HepG2 (cell line): ENCODE results near the gene CUL4A. TPM values are rescaled to one million over a fixed set of nuclear protein-coding genes. Genes with fewer than 3 reads are reported as not detected.

ENCODE experiments used
- ATAC-seq: fragments of 200-7000 bp; cut with Tn5 transposase; 3 replicates; pipeline ENCODE4 v1.9.1; 2020; ENCODE audit warnings: mild to moderate bottlenecking, moderate library complexity
- BruUV-seq: library from RNA; stranded (reverse); fragments of 400-500 nt; replicated peaks from 2 replicates; lab custom pipeline; 2021; lab: Mats Ljungman, UMichigan
- CTCF ChIA-PET: fragments of 300-600 bp; formaldehyde crosslinking; extraction: SDS; loops from one replicate; lab custom pipeline; 2021; ENCODE audit warnings: low total read pairs, inconsistent platforms, low intra/inter-chr PET ratio; lab: Yijun Ruan, JAX
- POLR2A ChIA-PET: fragments of 350-600 bp; sonication (Branson Sonifier 250); formaldehyde crosslinking; loops from one replicate; lab custom pipeline; 2020; ENCODE audit warnings: antibody characterized with exemption, inconsistent platforms; lab: Yijun Ruan, JAX
- DNase-seq: peaks from one replicate; pipeline ENCODE4 v3.0.0-alpha.2; 2015; ENCODE audit warnings: low spot score
- FAIRE-seq: peaks from 3 replicates; lab custom pipeline; 2011; peaks lifted over from hg19 to GRCh38; lab: Jason Lieb, UNC
- H2AFZ ChIP-seq: one replicate; pipeline ENCODE4 v1.6.1; 2011; ENCODE audit warnings: low read length, inconsistent platforms
- H3K27ac ChIP-seq: fragments of 300-600 bp; 3 replicates; pipeline ENCODE4 v1.8.0; 2011; ENCODE audit warnings: mixed run types, mild to moderate bottlenecking, mixed read lengths, low read length, inconsistent platforms; ENCODE audit not compliant: insufficient read depth; ENCODE audit errors: extremely low read length
- H3K27me3 ChIP-seq, 2 experiments: fragments of 200-600 bp in 1 of 2; 2 replicates in 1 of 2; 3 replicates in 1 of 2; pipeline versions ENCODE4 v1.6.0 to v1.8.0; 2011; ENCODE audit warnings: low read length in 2 of 2, mild to moderate bottlenecking in 2 of 2, moderate library complexity in 2 of 2, inconsistent platforms in 1 of 2; ENCODE audit not compliant: insufficient read depth in 2 of 2, control insufficient read depth in 1 of 2
- H3K36me3 ChIP-seq, 2 experiments: fragments of 200-600 bp in 1 of 2; replicated peaks in 1 of 2; 2 replicates in 1 of 2; 3 replicates in 1 of 2; pipeline versions ENCODE4 v1.5.1 to v1.8.0; 2011; ENCODE audit warnings: low read length in 2 of 2, inconsistent platforms in 1 of 2; ENCODE audit not compliant: insufficient read depth in 2 of 2, control insufficient read depth in 1 of 2
- H3K4me1 ChIP-seq: 2 replicates; pipeline ENCODE4 v1.5.1; 2012; ENCODE audit warnings: low read length, inconsistent platforms; ENCODE audit not compliant: insufficient read depth
- H3K4me2 ChIP-seq: 2 replicates; pipeline ENCODE4 v1.6.0; 2011; ENCODE audit warnings: low read depth, low read length, inconsistent platforms
- H3K4me3 ChIP-seq, 3 experiments: fragments of 200-600 bp in 1 of 3; sonication (generic), shearing (Covaris generic) in 1 of 3; replicated peaks in 1 of 3; 2 replicates each; pipeline ENCODE4 v1.5.1; 2011 to 2016; ENCODE audit warnings: low read length in 3 of 3, inconsistent platforms in 2 of 3, low read depth in 2 of 3, mild to moderate bottlenecking in 2 of 3, control low read depth in 1 of 3, mixed read lengths in 1 of 3; ENCODE audit not compliant: insufficient read depth in 1 of 3
- H3K79me2 ChIP-seq: one replicate; pipeline ENCODE4 v1.6.1; 2011; ENCODE audit warnings: low read length, inconsistent platforms; ENCODE audit not compliant: insufficient read depth
- H3K9ac ChIP-seq: 2 replicates; pipeline ENCODE4 v1.6.0; 2011; ENCODE audit warnings: mild to moderate bottlenecking, low read depth, low read length, inconsistent platforms; ENCODE audit not compliant: insufficient read depth
- H3K9me3 ChIP-seq: 2 replicates; pipeline ENCODE4 v1.5.1; 2012; ENCODE audit warnings: mild to moderate bottlenecking, low read length
- H4K20me1 ChIP-seq: 2 replicates; pipeline ENCODE4 v1.6.0; 2011; ENCODE audit warnings: inconsistent platforms, mild to moderate bottlenecking, low read length, moderate library complexity; ENCODE audit not compliant: insufficient read depth
- SMAD9 ChIP-seq: sonication (generic); formaldehyde crosslinking; IDR thresholded peaks from 2 replicates; pipeline ENCODE4 v1.5.1; 2020; ENCODE audit warnings: mild to moderate bottlenecking, missing genetic modification reagents
- TBX2 ChIP-seq: sonication (generic); formaldehyde crosslinking; IDR thresholded peaks from 2 replicates; pipeline ENCODE4 v1.5.0; 2020; ENCODE audit warnings: missing genetic modification reagents, mild to moderate bottlenecking, borderline replicate concordance
- ZNF205 ChIP-seq: IDR thresholded peaks from 2 replicates; pipeline ENCODE4 v1.6.1; 2018; ENCODE audit warnings: missing biosample characterization, missing genetic modification reagents
- ZNF564 ChIP-seq: sonication (generic); formaldehyde crosslinking; IDR thresholded peaks from 2 replicates; pipeline ENCODE4 v1.8.1; 2023; ENCODE audit warnings: mild to moderate bottlenecking, missing genetic modification reagents
- ZNF652 ChIP-seq: IDR thresholded peaks from 2 replicates; pipeline ENCODE4 v1.6.1; 2016; ENCODE audit warnings: low read depth, borderline replicate concordance
- ZNF841 ChIP-seq: sonication (generic); formaldehyde crosslinking; IDR thresholded peaks from 2 replicates; pipeline ENCODE4 v1.8.1; 2023; ENCODE audit warnings: missing genetic modification reagents, borderline replicate concordance
- WGBS: methylation state at CpG from one replicate; pipeline ENCODE4 v1.1.6; 2017; ENCODE audit warnings: low lambda C conversion rate; 5-methylcytosine and 5-hydroxymethylcytosine counted together
- in situ Hi-C: cut with HindIII; loops from 2 replicates; pipeline ENCODE4 v1.10.0; 2017; ENCODE audit warnings: low pct_unique_long_range_greater_than_20kb; ENCODE audit not compliant: extremely low pct_ligation_motif_present
- intact Hi-C: fragments of 100-400 bp; cut with micrococcal nuclease; formaldehyde crosslinking; loops from one replicate; pipeline ENCODE4 v1.10.0; 2022; ENCODE audit not compliant: unreplicated experiment
- polyA plus RNA-seq, 8 experiments: library from polyadenylated mRNA; depleted of rRNA in 3 of 8; stranded (reverse) in 7 of 8; unstranded in 1 of 8; fragments of >200 nt; fragmentation: Illumina TruSeq in 4 of 8; extraction: Trizol in 4 of 8; gene quantifications; 2 replicates each; pipeline versions ENCODE4 v1.2.1 to v1.2.3, GENCODE V29; 2011 to 2016; ENCODE audit warnings: low read depth in 4 of 8, missing spikeins in 1 of 8, mixed read lengths in 1 of 8; ENCODE audit not compliant: insufficient read depth in 1 of 8
- total RNA-seq, 5 experiments: library from RNA; depleted of rRNA; stranded (reverse); fragments of >200 nt; fragmentation: Illumina TruSeq; extraction: Trizol; gene quantifications; 2 replicates each; pipeline ENCODE4 v1.2.3, GENCODE V29; 2016; ENCODE audit warnings: low read depth in 1 of 5
- TF ChIP-seq, protein P1 (sequence below): fragments of 450-650 bp; IDR thresholded peaks from 2 replicates; pipeline ENCODE4 v1.6.1; 2017; ENCODE audit warnings: mild to moderate bottlenecking
- TF ChIP-seq, protein P2 (sequence below): sonication (generic); formaldehyde crosslinking; IDR thresholded peaks from 2 replicates; pipeline ENCODE4 v1.8.0; 2022; ENCODE audit warnings: mild to moderate bottlenecking, missing genetic modification reagents, moderate library complexity
- TF ChIP-seq, protein P3 (sequence below): sonication (generic); formaldehyde crosslinking; IDR thresholded peaks from 2 replicates; pipeline ENCODE4 v1.5.1; 2020; ENCODE audit warnings: missing genetic modification reagents, mild to moderate bottlenecking, borderline replicate concordance
- TF ChIP-seq, protein P4 (sequence below): fragments of 450-650 bp; IDR thresholded peaks from 2 replicates; pipeline ENCODE4 v1.6.1; 2016
- TF ChIP-seq, protein P5 (sequence below): sonication (generic); formaldehyde crosslinking; IDR thresholded peaks from 2 replicates; pipeline ENCODE4 v1.8.0; 2022; ENCODE audit warnings: mild to moderate bottlenecking, missing genetic modification reagents, borderline replicate concordance

Gene CUL4A
- total and polyA plus RNA-seq, 2 of the 13 experiments (the other 11 are each of a cell fraction or from before 2014, with no cell fraction given), result 51.2 to 75.3 TPM

DNA sequence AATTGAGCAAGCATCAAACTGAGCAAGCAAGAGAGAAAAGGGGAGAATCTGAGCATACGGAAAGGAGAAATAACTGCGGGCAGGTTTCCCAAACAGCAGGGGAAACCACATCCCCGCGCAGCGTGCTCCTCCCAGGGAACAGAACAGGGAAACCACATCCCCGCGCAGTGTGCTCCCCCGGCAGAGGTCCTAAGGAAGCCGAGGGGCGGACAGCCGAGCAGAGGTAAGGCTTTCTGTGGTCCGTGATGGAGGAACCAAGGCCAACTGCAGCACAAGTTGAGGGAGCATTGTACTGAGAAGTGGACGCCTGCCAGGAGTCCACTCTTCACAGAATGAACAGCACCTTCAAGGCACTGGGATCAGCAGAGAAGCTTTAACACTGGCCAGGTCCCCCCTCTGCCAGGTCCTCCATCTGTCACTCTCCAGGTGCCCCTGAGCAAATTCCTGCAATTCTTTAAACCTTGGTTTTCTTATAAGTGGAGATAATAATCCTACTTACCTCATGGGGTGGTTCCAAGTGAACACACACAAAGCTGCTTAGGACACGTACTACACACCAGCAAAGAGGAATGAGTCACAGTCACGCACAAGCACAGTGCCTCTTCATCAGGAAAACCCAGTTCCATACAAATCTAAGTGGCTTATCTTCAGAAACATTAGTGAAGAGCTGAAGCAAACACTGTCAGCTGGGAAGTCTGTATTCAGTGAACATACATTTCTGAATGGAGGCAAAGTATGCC, 64.6 kb downstream of the CUL4A start:
- Histone ChIP-seq H3K79me2 (no peaks in the 10 kb centered on the region), H3K27me3 (no peaks in the 10 kb centered on the region), H2AFZ (no peak overlapping the region), H4K20me1 (no peaks in the 10 kb centered on the region), H3K4me3 (no peak overlapping the region), H3K4me1 (peaks cover 18% of the 10 kb centered on the region), H3K9me3 (no peaks in the 10 kb centered on the region), H3K36me3 (no peaks in the 10 kb centered on the region), H3K9ac (no peak overlapping the region), H3K27ac (no peak overlapping the region), H3K4me2 (no peak overlapping the region)
- BruUV-seq, result no TSS peak
- DNase-seq, result no peak
- ATAC-seq, result no peak
- no peak for FAIRE-seq
- intact Hi-C loops (loop anchor here (2.0 kb wide), 1 partner anchor 27 kb away; no protein-coding TSS in a partner anchor), in situ Hi-C loops (no loop called here)
- POLR2A ChIA-PET, result no interaction called here
- CTCF ChIA-PET, result no interaction called here
- WGBS, result 90% methylated on average over 15 of the region's 15 CpGs
- TF ChIP-seq, protein P1, sequence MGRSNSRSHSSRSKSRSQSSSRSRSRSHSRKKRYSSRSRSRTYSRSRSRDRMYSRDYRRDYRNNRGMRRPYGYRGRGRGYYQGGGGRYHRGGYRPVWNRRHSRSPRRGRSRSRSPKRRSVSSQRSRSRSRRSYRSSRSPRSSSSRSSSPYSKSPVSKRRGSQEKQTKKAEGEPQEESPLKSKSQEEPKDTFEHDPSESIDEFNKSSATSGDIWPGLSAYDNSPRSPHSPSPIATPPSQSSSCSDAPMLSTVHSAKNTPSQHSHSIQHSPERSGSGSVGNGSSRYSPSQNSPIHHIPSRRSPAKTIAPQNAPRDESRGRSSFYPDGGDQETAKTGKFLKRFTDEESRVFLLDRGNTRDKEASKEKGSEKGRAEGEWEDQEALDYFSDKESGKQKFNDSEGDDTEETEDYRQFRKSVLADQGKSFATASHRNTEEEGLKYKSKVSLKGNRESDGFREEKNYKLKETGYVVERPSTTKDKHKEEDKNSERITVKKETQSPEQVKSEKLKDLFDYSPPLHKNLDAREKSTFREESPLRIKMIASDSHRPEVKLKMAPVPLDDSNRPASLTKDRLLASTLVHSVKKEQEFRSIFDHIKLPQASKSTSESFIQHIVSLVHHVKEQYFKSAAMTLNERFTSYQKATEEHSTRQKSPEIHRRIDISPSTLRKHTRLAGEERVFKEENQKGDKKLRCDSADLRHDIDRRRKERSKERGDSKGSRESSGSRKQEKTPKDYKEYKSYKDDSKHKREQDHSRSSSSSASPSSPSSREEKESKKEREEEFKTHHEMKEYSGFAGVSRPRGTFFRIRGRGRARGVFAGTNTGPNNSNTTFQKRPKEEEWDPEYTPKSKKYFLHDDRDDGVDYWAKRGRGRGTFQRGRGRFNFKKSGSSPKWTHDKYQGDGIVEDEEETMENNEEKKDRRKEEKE, result no peak
- TF ChIP-seq, protein P2, sequence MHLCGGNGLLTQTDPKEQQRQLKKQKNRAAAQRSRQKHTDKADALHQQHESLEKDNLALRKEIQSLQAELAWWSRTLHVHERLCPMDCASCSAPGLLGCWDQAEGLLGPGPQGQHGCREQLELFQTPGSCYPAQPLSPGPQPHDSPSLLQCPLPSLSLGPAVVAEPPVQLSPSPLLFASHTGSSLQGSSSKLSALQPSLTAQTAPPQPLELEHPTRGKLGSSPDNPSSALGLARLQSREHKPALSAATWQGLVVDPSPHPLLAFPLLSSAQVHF (CRISPR knock-in tag), result no peak
- TF ChIP-seq SMAD9 (CRISPR knock-in tag) (no peak), ZNF205 (CRISPR knock-in tag) (no peak), ZNF564 (CRISPR knock-in tag) (no peak), TBX2 (CRISPR knock-in tag) (no peak), ZNF652 (no peak), ZNF841 (CRISPR knock-in tag) (no peak)
- TF ChIP-seq, protein P3, sequence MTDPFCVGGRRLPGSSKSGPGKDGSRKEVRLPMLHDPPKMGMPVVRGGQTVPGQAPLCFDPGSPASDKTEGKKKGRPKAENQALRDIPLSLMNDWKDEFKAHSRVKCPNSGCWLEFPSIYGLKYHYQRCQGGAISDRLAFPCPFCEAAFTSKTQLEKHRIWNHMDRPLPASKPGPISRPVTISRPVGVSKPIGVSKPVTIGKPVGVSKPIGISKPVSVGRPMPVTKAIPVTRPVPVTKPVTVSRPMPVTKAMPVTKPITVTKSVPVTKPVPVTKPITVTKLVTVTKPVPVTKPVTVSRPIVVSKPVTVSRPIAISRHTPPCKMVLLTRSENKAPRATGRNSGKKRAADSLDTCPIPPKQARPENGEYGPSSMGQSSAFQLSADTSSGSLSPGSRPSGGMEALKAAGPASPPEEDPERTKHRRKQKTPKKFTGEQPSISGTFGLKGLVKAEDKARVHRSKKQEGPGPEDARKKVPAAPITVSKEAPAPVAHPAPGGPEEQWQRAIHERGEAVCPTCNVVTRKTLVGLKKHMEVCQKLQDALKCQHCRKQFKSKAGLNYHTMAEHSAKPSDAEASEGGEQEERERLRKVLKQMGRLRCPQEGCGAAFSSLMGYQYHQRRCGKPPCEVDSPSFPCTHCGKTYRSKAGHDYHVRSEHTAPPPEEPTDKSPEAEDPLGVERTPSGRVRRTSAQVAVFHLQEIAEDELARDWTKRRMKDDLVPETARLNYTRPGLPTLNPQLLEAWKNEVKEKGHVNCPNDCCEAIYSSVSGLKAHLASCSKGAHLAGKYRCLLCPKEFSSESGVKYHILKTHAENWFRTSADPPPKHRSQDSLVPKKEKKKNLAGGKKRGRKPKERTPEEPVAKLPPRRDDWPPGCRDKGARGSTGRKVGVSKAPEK (CRISPR knock-in tag), result no peak
- TF ChIP-seq, protein P4, sequence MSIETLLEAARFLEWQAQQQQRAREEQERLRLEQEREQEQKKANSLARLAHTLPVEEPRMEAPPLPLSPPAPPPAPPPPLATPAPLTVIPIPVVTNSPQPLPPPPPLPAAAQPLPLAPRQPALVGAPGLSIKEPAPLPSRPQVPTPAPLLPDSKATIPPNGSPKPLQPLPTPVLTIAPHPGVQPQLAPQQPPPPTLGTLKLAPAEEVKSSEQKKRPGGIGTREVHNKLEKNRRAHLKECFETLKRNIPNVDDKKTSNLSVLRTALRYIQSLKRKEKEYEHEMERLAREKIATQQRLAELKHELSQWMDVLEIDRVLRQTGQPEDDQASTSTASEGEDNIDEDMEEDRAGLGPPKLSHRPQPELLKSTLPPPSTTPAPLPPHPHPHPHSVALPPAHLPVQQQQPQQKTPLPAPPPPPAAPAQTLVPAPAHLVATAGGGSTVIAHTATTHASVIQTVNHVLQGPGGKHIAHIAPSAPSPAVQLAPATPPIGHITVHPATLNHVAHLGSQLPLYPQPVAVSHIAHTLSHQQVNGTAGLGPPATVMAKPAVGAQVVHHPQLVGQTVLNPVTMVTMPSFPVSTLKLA, result no peak
- TF ChIP-seq, protein P5, sequence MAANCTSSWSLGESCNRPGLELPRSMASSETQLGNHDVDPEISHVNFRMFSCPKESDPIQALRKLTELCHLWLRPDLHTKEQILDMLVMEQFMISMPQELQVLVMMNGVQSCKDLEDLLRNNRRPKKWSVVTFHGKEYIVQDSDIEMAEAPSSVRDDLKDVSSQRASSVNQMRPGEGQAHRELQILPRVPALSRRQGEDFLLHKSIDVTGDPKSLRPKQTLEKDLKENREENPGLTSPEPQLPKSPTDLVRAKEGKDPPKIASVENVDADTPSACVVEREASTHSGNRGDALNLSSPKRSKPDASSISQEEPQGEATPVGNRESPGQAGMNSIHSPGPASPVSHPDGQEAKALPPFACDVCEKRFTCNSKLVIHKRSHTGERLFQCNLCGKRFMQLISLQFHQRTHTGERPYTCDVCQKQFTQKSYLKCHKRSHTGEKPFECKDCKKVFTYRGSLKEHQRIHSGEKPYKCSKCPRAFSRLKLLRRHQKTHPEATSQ (CRISPR knock-in tag), result no peak
